GM23338 (cell line): Measurements from ENCODE around the gene IGFBPL1. TPM values are rescaled to one million over a fixed set of nuclear protein-coding genes. Genes with fewer than 3 reads are reported as not detected.
A peak's percentile ranks its signal among the peaks of the same experiment; 100 is the strongest.

Experiments used
- ATAC-seq: fragments of 200-7000 bp; cut with Tn5 transposase; 3 replicates; pipeline ENCODE4 v1.9.1; 2020
- DNase-seq: peaks from one replicate; pipeline ENCODE4 v3.0.0-alpha.2; 2015; ENCODE audit warnings: low spot score
- H2AFZ ChIP-seq: fragments of 200-600 bp; sonication (generic); 2 replicates; pipeline ENCODE4 v1.8.0; 2016; ENCODE audit warnings: antibody characterized with exemption, mild to moderate bottlenecking, moderate library complexity
- H3F3A ChIP-seq: fragments of 200-600 bp; sonication (generic); replicated peaks from 2 replicates; pipeline ENCODE4 v1.8.0; 2017; ENCODE audit warnings: antibody characterized with exemption, mixed run types, low read depth
- H3K27ac ChIP-seq: fragments of 200-600 bp; sonication (generic); 2 replicates; pipeline ENCODE4 v1.6.1; 2016; ENCODE audit warnings: low read depth
- H3K27me3 ChIP-seq: fragments of 200-600 bp; sonication (generic); 2 replicates; pipeline ENCODE4 v1.8.0; 2016; ENCODE audit warnings: mild to moderate bottlenecking, mixed run types, moderate library complexity; ENCODE audit not compliant: insufficient read depth
- H3K36me3 ChIP-seq: fragments of 200-600 bp; sonication (generic); 2 replicates; pipeline ENCODE4 v1.8.0; 2016; ENCODE audit warnings: mild to moderate bottlenecking; ENCODE audit not compliant: insufficient read depth
- H3K4me1 ChIP-seq: fragments of 200-600 bp; sonication (generic); 2 replicates; pipeline ENCODE4 v1.8.0; 2016; ENCODE audit warnings: mild to moderate bottlenecking, moderate library complexity; ENCODE audit not compliant: insufficient read depth
- H3K4me2 ChIP-seq: fragments of 200-600 bp; sonication (generic); 2 replicates; pipeline ENCODE4 v1.7.1; 2017; ENCODE audit warnings: mixed run types
- H3K4me3 ChIP-seq: fragments of 200-600 bp; sonication (generic); 2 replicates; pipeline ENCODE4 v1.6.1; 2016; ENCODE audit warnings: mixed run types
- H3K79me2 ChIP-seq: fragments of 200-600 bp; sonication (generic); replicated peaks from 2 replicates; pipeline ENCODE4 v1.8.0; 2017; ENCODE audit warnings: mild to moderate bottlenecking; ENCODE audit not compliant: insufficient read depth
- H3K9me2 ChIP-seq: fragments of 200-600 bp; sonication (generic); 2 replicates; pipeline ENCODE4 v1.8.0; 2017; ENCODE audit not compliant: insufficient read depth
- H4K20me1 ChIP-seq: fragments of 200-600 bp; sonication (generic); replicated peaks from 2 replicates; pipeline ENCODE4 v1.8.0; 2017; ENCODE audit warnings: mild to moderate bottlenecking; ENCODE audit not compliant: insufficient read depth
- H3K27ac Mint-ChIP-seq: 2 replicates; pipeline ENCODE4 v1.8.0; 2020; ENCODE audit warnings: inconsistent platforms, mild to moderate bottlenecking, moderate library complexity, mixed read lengths
- H3K27me3 Mint-ChIP-seq: 3 replicates; pipeline ENCODE4 v1.8.0; 2022; ENCODE audit warnings: low read depth, mild to moderate bottlenecking, moderate library complexity, mixed read lengths, inconsistent platforms; ENCODE audit not compliant: insufficient read depth, poor library complexity
- H3K36me3 Mint-ChIP-seq: 3 replicates; pipeline ENCODE4 v1.8.0; 2021; ENCODE audit warnings: low read depth, mild to moderate bottlenecking, inconsistent platforms, moderate library complexity, mixed read lengths
- H3K4me1 Mint-ChIP-seq: 3 replicates; pipeline ENCODE4 v1.8.0; 2020; ENCODE audit warnings: mild to moderate bottlenecking, inconsistent platforms, mixed read lengths
- H3K4me3 Mint-ChIP-seq: 3 replicates; pipeline ENCODE4 v1.8.0; 2021; ENCODE audit warnings: moderate library complexity, mild to moderate bottlenecking, inconsistent platforms, mixed read lengths
- H3K9me3 Mint-ChIP-seq: 3 replicates; pipeline ENCODE4 v1.8.0; 2020; ENCODE audit warnings: moderate library complexity, mild to moderate bottlenecking, inconsistent platforms, mixed read lengths
- CREB1 ChIP-seq: fragments of 250-450 bp; sonication (Bioruptor Pico); IDR thresholded peaks from 2 replicates; pipeline ENCODE4 v1.5.0; 2020; ENCODE audit warnings: low read depth, mild to moderate bottlenecking, moderate library complexity
- CTCF ChIP-seq, 2 experiments: fragments of 200-600 bp in 1 of 2; sonication (generic) in 1 of 2; conservative IDR thresholded peaks; 2 replicates each; pipeline versions ENCODE4 v1.5.1 to v1.6.1; 2016 to 2017; ENCODE audit warnings: antibody characterized with exemption in 2 of 2, low read depth in 2 of 2, mild to moderate bottlenecking in 2 of 2, moderate library complexity in 1 of 2
- EZH2phosphoT487 ChIP-seq: fragments of 200-600 bp; sonication (generic); IDR thresholded peaks from one replicate; pipeline ENCODE4 v1.8.1; 2018; ENCODE audit warnings: antibody characterized with exemption; ENCODE audit not compliant: unreplicated experiment
- POLR2AphosphoS5 ChIP-seq: IDR thresholded peaks from 2 replicates; pipeline ENCODE4 v1.6.1; 2016; ENCODE audit warnings: antibody characterized with exemption, low read depth
- REST ChIP-seq: IDR thresholded peaks from one replicate; pipeline ENCODE4 v1.6.1; 2018; ENCODE audit warnings: antibody characterized with exemption; ENCODE audit not compliant: unreplicated experiment
- STAT1 ChIP-seq: IDR thresholded peaks from one replicate; pipeline ENCODE4 v1.6.1; 2016; ENCODE audit warnings: antibody characterized with exemption; ENCODE audit not compliant: unreplicated experiment
- ZNF331 ChIP-seq: fragments of 250-450 bp; sonication (Bioruptor Pico); IDR thresholded peaks from 2 replicates; pipeline ENCODE4 v1.5.0; 2020; ENCODE audit warnings: low read depth, mild to moderate bottlenecking, moderate library complexity
- ZNF462 ChIP-seq: fragments of 250-450 bp; sonication (Bioruptor Pico); IDR thresholded peaks from 2 replicates; pipeline ENCODE4 v1.5.0; 2020; ENCODE audit warnings: mild to moderate bottlenecking, moderate library complexity
- polyA plus RNA-seq: library from polyadenylated mRNA; unstranded; fragments of >200 nt; fragmentation: Nextera tagmentation; extraction: Ambion mirVana; gene quantifications from 2 replicates; pipeline ENCODE4 v1.2.1, GENCODE V29; 2016
- total RNA-seq: library from RNA; depleted of rRNA; stranded (reverse); fragments of >200 nt; shearing (Covaris generic); gene quantifications from 2 replicates; pipeline ENCODE4 v1.2.3, GENCODE V29; 2014

IGFBPL1 gene
- total and polyA plus RNA-seq, 2 experiments from 2014 or later = 9.4 to 75.6 TPM

GRCh38 chr9:38373679-38374078, 50.6 kb downstream of the IGFBPL1 start (continued):
- 0 out of 4 replicates have a peak, but pooled peaks of 1 of the 2 experiments have one; percentile 2 for TF ChIP-seq CTCF (conservative IDR thresholded peaks at IDR 0.05; ENCODE audit: low read depth in 2 of 2)

- H3K36me3 ChIP-seq = no peaks in the 10 kb centered on the region
- H3K36me3 Mint-ChIP-seq = no peaks in the 10 kb centered on the region
- no peaks in the 10 kb centered on the region for H3K9me2 ChIP-seq
- TF ChIP-seq CTCF (conservative IDR thresholded peaks at IDR 0.05; ENCODE audit: low read depth in 2 of 2) (no peak), STAT1 (no peak), CREB1 (CRISPR knock-in tag) (no peak), ZNF462 (no peak), POLR2AphosphoS5 (no peak), REST (no peak), EZH2phosphoT487 (no peak), ZNF331 (CRISPR knock-in tag) (no peak)
- H3K4me3 Mint-ChIP-seq = no peak overlapping the region
- H2AFZ ChIP-seq = no peak overlapping the region
- no peak overlapping the region for H3K27ac ChIP-seq
- H3K4me2 ChIP-seq = no peak overlapping the region
- no peaks in the 10 kb centered on the region for H3K4me1 Mint-ChIP-seq
- no peak overlapping the region for H3K27ac Mint-ChIP-seq
- H4K20me1 ChIP-seq = no peaks in the 10 kb centered on the region
- DNase-seq (no peak), ATAC-seq (no peak)
- no peaks in the 10 kb centered on the region for H3K27me3 ChIP-seq
- no peaks in the 10 kb centered on the region for H3F3A ChIP-seq
- peaks cover 2% of the 10 kb centered on the region; the same call in 2 of the 3 replicates for H3K9me3 Mint-ChIP-seq
- H3K79me2 ChIP-seq = no peaks in the 10 kb centered on the region
- no peaks in the 10 kb centered on the region for H3K4me1 ChIP-seq
- no peak overlapping the region for H3K4me3 ChIP-seq
- H3K27me3 Mint-ChIP-seq = peaks cover 11% of the 10 kb centered on the region
Measured at GRCh38 chr9:38372762-38373619, 51.3 kb downstream of the IGFBPL1 start.
